ENCODE data around the gene TMPRSS4.

DNA sequence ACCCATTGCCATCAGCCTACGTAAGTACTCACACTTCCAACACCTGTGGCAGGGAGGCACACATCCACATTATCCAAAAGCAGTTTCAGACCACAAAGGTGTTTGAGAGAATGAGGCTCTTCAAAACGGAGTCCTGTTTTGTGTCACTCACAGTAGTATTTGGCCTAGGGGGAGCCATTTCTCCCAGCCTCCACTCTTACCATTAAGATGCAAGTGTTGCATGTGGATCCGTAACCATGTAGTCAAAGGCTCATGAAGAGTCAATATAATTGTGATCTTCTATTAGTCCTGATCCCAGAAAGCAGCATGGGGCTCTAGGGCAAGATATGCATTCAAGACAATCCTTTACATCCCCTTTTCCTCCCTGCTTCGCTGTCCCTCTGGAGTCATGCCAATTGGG, 49.2 kb upstream of the TMPRSS4 start:
- TF ChIP-seq CTCF (IDR thresholded peaks at IDR 0.05; ENCODE audit: insufficient read depth, low read depth, low read length), result no peak
- TF ChIP-seq EZH2 (IDR thresholded peaks at IDR 0.05; ENCODE audit: insufficient read depth, low read length), result no peak

Data from astrocyte (in vitro differentiated cells and primary cell).